GM12865 (cell line): ENCODE data around the gene PTAFR.

Experiments
- DNase-seq: peaks from one replicate; pipeline ENCODE4 v3.0.0; 2010; ENCODE audit warnings: low read depth
- H3K4me3 ChIP-seq: 2 replicates; pipeline ENCODE4 v1.5.1; 2011; ENCODE audit warnings: mild to moderate bottlenecking, low read depth, low read length, control low read depth
- CTCF ChIP-seq: IDR thresholded peaks from 2 replicates; pipeline ENCODE4 v1.5.1; 2011; ENCODE audit warnings: low read length, control low read depth, low read depth, inconsistent platforms; ENCODE audit not compliant: insufficient read depth; ENCODE audit errors: missing control alignments

PTAFR gene

GRCh38 chr1:28173980-28174297 lies 2.6 kb downstream of the PTAFR start:
- no peak for TF ChIP-seq CTCF
- H3K4me3 ChIP-seq, result peak overlapping the region; percentile 51
- DNase-seq, result no peak

- TF ChIP-seq CTCF, result no peak
- H3K4me3 ChIP-seq, result peak overlapping the region; percentile 51
These were observed 3.1 kb downstream of the PTAFR start for GRCh38 chr1:28173151-28173979.

GRCh38 chr1:28172713-28173150 lies 3.8 kb downstream of the PTAFR start:
- TF ChIP-seq CTCF, result no peak
- no peak overlapping the region for H3K4me3 ChIP-seq
- DNase-seq, result peak; percentile 95

More at GRCh38 chr1:28173151-28173979, 3.1 kb downstream of the PTAFR start:
- DNase-seq, result no peak

GRCh38 chr1:28171246-28171645 lies 5.2 kb downstream of the PTAFR start:
- peak; percentile 65 for DNase-seq
- no peak for TF ChIP-seq CTCF
- H3K4me3 ChIP-seq, result no peak overlapping the region

GRCh38 chr1:28170001-28170596 lies 6.4 kb downstream of the PTAFR start:
- no peak for TF ChIP-seq CTCF
- DNase-seq, result no peak
- no peak overlapping the region for H3K4me3 ChIP-seq

GRCh38 chr1:28163496-28164161 lies 12.9 kb downstream of the PTAFR start:
- no peak overlapping the region for H3K4me3 ChIP-seq
- no peak for DNase-seq
- no peak for TF ChIP-seq CTCF
